ENCODE data around the gene DBP. TPM values are rescaled to one million over a fixed set of nuclear protein-coding genes. Genes with fewer than 3 reads are reported as not detected.

The DBP gene
- total and polyA plus RNA-seq, 10 of the 15 experiments (the other 5 are each of a cell fraction or from before 2014, with no cell fraction given): 2.0 to 10.6 (median 6.9) TPM

GRCh38 chr19:48678201-48678600 is 41.0 kb upstream of the DBP start:
- ChIA-PET POLR2A (interaction anchor here (0.8 to 1.4 kb wide), 2 partner anchors 35 to 98 kb away, joined by 3 read pairs; no protein-coding TSS in a partner anchor), CTCF (interaction anchor here (0.9 to 1.1 kb wide), 3 partner anchors 33 to 110 kb away, joined by 3 read pairs; partner anchors contain the start of gene CA11), SMC1A (ENCODE audit: uncharacterized antibody, unreplicated experiment) (no interaction called here), RAD21 (ENCODE audit: unreplicated experiment) (interaction anchor here (1.4 kb wide), 1 partner anchor 32 kb away, joined by 5 read pairs; the partner anchor contains the start of gene CA11)
- Histone ChIP-seq H3K27ac (ENCODE audit: control insufficient read depth, insufficient read depth) (no peak overlapping the region), H3K9ac (ENCODE audit: control insufficient read depth, insufficient read depth, low read length) (no peak overlapping the region), H3K4me2 (ENCODE audit: control insufficient read depth, insufficient read depth) (no peak overlapping the region), H3K27me3 (replicated peaks in 1 of 2; ENCODE audit: control insufficient read depth in 2 of 2, insufficient read depth in 2 of 2, low read length in 1 of 2) (peaks cover 0 to 2% of the 10 kb centered on the region in 2 experiments; a peak in 2 of 4 replicates), H3K36me3 (ENCODE audit: control insufficient read depth in 2 of 2, insufficient read depth in 2 of 2, low read length in 1 of 2) (no peaks in the 10 kb centered on the region), H2AFZ (ENCODE audit: control insufficient read depth, low read depth, low read length) (no peak overlapping the region), H3K4me1 (ENCODE audit: control insufficient read depth, insufficient read depth, low read length) (peaks cover 3% of the 10 kb centered on the region; the same call in 1 of the 2 replicates), H3K9me3 (replicated peaks; ENCODE audit: control insufficient read depth, insufficient read depth, low read length) (no peaks in the 10 kb centered on the region), H3K4me3 (no peak overlapping the region), H4K20me1 (ENCODE audit: control insufficient read depth, insufficient read depth) (no peaks in the 10 kb centered on the region), H3K79me2 (ENCODE audit: control insufficient read depth, insufficient read depth, low read length) (no peaks in the 10 kb centered on the region)
- intact Hi-C loops (cut with micrococcal nuclease; ENCODE audit: unreplicated experiment): no loop called here
- ATAC-seq: no peak
- no peak for FAIRE-seq
- DNase-seq (ENCODE audit: low read depth, low spot score): no peak
- in situ Hi-C loops (cut with MboI): no loop called here
- no TSS peak for BruUV-seq (replicated peaks)
- WGBS (ENCODE audit: insufficient coverage, insufficient replicate concordance, low lambda C conversion rate, missing lambda C conversion rate): 20% methylated on average over 4 of the region's 4 CpGs
- TF ChIP-seq LARP7 (IDR thresholded peaks at IDR 0.05) (no peak), USF2 (IDR thresholded peaks at IDR 0.05; ENCODE audit: borderline replicate concordance, low read depth, low read length) (no peak), RAD51 (IDR thresholded peaks at IDR 0.05) (no peak), EP300 (IDR thresholded peaks at IDR 0.05; ENCODE audit: borderline replicate concordance in 1 of 2, control insufficient read depth in 1 of 2, low read depth in 2 of 2, low read length in 2 of 2) (no peak), POLR2AphosphoS5 (IDR thresholded peaks at IDR 0.05; ENCODE audit: low read length) (no peak), JUNB (IDR thresholded peaks at IDR 0.05) (no peak), SKIL (IDR thresholded peaks at IDR 0.05; ENCODE audit: low read depth, poor library complexity, severe bottlenecking) (no peak), MXI1 (IDR thresholded peaks at IDR 0.05; ENCODE audit: low read depth, low read length) (no peak), NRF1 (conservative IDR thresholded peaks at IDR 0.05; ENCODE audit: low read depth, low read length) (no peak), TCF3 (IDR thresholded peaks at IDR 0.05; ENCODE audit: borderline replicate concordance, insufficient read depth, low read depth, low read length) (no peak), BHLHE40 (IDR thresholded peaks at IDR 0.05; ENCODE audit: borderline replicate concordance in 1 of 2, low read depth in 2 of 2, low read length in 1 of 2) (no peak), PML (IDR thresholded peaks at IDR 0.05; ENCODE audit: low read length) (no peak), ZBTB4 (CRISPR knock-in tag; IDR thresholded peaks at IDR 0.05) (no peak), CBX5 (IDR thresholded peaks at IDR 0.05; ENCODE audit: low read depth) (no peak), FOXK2 (IDR thresholded peaks at IDR 0.05) (no peak)
